GM18861 (cell line): ENCODE data around the gene ZC3H4.
"Not testable (repeated sequence)": the region's sequence is repeated elsewhere in the genome, so short reads cannot be mapped to it uniquely, and the experiment has no call there.

Source experiments
- ATAC-seq: cut with Tn5 transposase; IDR thresholded peaks from one replicate; pipeline ENCODE4 v1.9.1; 2021; ENCODE audit not compliant: unreplicated experiment

ZC3H4 gene

DNA sequence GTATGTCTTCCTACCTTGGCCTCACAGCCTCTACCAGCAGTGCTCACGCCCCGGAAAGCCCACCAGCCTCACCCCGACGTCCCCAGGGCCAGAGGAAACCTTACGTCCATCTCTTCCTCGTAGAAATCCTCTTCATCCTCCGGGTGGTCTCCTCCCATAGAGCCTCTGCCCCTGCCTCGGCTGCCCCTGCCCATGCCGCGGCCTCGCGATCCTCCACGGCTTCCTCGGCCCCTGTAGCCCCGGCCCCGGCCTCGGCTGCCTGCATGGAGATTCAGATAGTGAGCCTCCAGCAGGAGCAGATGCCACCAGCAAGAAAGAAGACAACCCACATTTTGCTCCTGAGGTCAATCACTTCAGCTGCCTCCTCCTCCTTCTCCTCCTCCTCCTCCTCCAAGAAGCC, 27.3 kb downstream of the ZC3H4 start:
- no peak for ATAC-seq

DNA sequence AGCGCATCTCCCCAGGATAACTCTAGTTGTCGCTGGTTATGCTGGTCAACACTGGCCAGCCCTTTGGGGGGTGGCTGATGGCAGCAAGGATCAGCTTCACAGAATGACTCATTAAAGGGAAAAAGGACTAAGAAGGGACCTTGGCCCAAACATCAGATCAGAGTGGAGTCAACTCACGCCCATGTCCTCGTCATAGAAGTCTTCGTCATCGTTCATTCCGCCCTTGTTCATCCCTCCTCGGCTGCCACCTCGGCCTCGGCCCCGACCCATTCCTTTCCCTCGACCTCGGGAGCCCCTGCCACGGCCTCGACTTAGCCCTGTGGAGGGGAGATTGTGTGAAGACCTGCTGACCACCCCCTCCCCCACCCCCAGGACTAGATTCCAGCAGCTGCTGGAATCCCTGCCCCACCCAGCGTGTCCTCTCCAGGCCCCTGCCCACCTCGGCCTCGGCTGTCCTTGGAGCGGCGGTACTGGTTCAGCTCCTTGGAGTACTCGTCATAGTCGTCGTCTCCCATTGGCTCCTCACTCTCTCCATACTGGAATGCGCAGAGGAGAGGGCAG, 28.6 kb downstream of the ZC3H4 start:
- ATAC-seq, result no peak

DNA sequence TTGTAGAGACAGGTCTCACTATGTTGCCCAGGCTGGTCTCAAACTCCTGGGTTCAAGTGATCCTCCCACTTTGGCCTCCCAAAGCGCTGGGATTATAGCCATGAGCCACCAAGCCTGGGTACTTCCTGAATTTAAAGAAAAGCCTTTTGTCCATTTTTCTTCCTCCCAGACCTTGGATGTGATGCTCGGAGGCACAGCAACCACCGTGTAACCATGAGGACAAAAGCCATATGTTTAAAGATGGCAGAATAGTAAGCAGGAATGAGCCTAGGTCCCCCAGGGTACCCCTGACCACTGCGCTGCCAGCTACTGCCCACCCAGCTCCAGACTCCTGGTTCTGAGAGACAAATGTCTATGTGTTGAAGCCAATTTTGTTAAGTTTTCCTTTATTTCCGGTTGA, 31.1 kb downstream of the ZC3H4 start:
- no peak for ATAC-seq

DNA sequence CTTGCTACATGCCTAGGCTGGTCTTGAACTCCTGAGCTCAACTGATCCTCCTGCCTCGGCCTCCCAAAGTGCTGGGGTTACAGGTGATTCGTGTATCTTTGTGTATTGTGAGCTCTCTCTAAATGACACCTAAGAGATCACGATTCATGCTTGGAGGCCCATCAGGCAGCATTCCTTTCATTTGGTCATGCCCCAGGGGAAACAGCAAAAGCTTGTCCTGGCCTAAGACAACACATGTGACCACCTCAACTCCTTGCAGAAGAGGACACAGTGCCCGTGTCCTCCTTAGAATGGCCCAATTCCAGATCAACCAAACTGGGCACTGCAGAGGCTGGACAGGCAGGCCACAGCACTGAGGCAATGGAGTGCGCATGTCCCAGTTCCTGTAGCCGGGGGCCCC, 32.5 kb downstream of the ZC3H4 start:
- ATAC-seq, result no peak

DNA sequence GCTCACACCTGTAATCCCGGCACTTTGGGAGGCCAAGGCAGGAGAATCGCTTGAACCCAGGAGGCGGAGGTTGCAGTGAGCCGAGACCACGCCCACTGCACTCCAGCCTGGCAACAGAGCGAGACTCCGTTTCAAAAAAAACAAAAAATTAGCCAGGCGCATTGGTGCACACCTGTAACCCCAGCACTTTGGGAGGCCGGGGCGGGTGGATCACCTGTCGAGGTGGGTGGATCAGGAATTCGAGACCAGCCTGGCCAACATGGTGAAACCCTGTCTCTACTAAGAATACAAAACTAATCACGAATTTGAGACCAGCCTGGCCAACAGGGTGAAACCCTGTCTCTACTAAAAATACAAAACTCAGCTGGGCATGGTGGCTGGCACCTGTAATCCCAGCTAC, 35.2 kb downstream of the ZC3H4 start:
- not testable (repeated sequence) for ATAC-seq

DNA sequence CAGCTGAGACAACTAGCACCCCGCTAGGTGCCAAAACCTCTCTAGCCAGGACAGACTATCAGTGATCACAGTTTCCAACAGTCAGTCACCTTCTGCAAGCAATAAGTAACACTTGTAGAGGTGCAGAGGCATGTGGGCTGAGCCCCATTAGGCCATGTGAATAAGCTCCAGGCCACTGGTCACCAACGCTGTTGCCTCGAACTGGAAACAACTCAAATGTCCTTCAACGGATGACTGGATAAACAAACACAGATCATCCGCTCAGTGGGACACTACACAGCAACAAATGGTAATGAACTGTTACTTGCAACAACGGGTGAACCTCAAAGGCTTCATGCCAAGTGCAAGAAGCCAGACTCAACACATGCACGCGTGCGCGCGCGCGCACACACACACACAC, 37.6 kb downstream of the ZC3H4 start:
- ATAC-seq, result no peak

DNA sequence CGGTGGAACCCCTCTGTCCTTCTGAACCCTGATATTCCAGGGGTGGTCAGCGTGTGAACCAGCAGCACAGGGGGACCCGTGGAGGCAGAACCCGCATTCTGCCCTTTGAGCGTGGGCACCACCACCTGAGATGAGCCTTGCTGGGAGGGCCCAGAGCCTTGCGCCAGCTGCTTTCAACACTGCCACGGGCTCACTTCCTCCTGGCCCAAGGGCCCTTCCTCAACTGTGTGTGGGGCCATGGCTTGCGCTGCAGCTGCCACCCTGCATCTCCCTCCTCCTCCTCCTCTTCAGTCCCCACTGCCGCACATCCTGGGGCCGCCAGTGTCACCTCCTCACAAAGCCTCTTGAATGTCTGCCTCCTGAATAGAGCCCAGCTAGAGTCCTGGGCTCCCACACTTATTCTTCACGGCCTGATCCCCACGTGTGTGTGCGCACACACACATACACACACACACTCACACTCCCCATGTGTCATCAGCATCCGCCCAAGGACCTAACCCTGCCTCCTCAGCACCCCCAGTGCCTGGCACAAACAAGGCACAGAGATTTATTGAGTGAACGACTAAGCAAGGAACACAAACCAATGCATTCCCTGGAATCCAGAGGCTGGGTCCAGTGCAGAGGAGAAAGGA, 38.3 kb downstream of the ZC3H4 start:
- ATAC-seq, result no peak

DNA sequence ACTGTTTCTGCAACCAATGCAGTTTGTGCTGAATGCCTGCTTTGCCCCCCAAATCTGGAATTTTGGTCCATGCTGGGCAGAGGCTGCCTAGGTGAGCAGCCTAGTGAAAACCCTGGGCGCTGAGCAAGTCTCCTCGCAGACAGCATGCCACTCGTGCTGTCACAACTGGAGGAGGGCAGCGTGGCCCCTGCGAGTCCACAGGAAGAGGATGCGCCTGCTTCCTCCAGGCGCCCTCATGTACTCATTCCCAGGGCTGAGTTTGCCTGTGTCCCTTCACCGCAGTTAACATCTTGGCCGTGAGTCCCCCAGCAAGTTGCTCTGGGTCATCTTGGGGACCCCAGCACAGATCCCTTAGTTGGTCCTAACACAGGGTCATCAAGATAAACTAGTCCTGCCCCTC, 39.0 kb downstream of the ZC3H4 start:
- no peak for ATAC-seq

DNA sequence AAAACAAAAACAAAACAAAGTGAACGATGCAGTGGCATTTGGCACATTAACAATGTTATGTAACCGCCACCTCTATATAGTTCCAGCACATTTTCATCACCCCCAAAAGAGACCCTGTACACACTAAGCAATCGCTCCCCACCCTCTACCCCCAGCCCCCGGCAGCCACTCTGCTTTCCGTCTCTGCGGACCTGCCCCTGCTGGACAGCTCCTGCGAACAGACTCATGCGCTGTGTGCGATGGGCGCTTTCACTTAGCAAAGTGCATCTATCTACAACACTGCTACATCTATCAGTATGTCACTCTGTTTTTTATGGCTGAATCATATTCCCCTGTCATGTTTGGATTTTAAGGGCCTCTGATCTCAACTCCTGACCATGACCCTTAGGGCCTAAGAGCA, 40.0 kb downstream of the ZC3H4 start:
- no peak for ATAC-seq

DNA sequence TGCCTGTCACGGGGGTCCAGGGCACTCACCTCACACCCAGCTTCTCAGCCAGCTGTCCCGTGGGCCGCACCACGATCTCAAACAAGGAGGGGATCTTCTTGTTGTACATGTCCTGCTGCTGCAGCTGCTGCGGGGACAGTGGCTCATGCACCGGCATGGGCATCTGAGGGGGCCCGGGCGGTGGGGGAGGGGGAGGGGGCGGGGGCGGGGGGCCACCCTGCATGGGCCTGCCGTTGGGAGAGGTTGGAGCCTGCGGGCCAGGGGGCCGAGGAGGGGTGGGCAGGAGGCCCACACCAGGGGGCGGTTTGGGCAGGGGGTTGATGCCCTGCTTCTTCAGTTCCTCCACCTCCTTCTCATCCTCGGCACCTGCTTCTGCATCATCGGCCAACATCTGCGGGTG, 41.3 kb downstream of the ZC3H4 start:
- ATAC-seq, result no peak

DNA sequence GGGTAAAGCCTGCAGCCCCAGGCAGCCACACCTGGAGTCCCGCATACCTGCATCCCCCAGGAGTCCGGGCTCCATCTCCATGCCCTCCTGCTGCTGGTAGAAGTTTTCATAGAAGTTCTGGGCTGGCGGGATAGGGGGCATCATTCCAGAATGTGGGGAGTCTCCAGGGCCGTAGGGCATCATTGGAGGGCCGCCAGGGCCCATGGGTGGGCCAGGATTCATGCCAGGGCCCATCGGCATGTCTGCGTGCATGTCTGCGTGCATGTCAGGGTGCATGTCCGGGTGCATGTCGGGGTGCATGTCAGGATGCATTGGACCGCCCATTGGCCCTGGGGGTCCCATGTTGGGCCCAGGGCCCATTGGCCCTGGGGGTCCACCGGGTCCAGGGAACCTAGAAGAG, 41.8 kb downstream of the ZC3H4 start:
- no peak for ATAC-seq

DNA sequence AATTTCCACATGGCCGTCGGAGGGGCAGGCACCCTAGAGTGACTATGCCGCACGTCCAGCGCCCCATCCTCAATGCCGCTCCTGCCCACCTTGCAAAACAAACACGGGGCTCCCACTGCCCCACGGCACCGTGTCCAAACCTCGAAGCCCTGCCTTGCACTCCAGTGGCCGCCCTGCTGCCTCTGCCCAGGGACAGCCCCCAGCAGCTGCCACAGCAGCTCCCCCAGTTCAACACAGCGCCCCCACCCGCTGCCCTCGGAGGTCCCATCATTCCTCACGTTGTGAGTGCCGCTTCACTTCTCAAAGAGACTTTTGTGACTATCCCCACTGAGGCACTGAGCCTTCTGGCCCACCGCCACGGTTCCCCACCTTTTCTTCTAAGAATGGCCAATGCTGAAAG, 42.8 kb downstream of the ZC3H4 start:
- no peak for ATAC-seq

DNA sequence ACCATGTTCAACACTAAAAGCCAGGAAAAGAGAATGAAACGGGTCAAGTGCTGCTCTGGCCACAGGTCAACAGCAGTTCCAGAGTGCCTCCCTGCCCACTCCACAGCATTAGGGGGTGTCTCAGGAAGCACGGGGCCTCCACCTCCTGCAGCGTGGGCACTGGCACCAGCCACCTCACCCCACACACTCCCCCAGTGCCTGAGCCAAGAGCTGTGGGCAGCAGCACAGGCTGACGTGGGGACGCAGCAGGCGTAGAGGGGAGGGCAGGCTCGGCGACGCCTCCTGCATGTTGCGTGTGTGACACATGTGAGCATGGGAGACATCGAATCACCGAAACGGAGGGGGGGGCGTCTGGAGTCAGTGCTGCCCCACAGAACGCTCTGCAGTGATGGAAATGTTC, 43.8 kb downstream of the ZC3H4 start:
- ATAC-seq, result no peak

DNA sequence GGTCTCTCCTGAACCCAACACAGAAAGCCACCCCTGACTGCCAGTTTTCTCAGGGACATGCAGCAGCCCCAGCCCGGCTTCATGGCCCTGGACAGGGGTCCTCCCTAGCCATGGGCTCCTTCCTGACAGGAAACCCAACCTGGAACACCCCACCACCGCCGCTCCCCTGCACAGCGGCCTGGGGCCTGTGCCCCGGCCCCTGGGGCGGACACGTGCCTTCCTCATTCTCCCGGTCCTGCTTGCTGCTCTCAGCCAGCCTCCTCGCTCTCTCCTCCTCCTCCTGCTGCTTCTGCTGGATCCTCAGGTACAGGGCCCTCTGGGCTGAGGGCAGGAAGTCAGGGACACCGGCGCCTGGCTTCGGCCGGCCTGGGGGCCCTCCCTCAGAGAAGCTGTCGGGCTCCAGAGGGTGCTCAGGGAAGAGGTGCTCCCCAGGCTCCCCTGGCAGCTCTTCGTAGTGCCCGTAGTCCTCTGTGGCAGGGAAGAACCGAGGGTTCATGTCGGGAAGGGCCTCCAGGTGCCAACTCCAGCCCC, 44.6 kb downstream of the ZC3H4 start:
- no peak for ATAC-seq

DNA sequence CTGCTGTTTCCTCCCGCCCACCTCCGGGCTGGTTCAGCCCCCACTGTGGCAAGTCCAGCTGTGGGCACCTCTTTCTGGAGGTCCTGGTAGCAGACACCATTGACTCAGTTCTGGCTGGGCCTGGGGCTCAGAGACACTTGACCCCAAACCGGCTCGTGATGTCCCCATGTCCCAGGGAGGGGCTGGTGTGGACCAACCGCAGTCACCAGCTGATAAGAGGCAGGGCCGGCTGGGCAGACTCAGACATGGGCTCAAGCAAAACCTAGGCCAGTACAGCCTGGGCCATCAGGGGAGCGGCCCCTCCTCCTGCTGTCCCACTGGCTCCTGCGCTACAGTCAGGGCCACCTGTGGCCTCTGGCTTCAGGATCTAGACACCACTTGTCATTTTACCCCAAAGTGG, 45.3 kb downstream of the ZC3H4 start:
- no peak for ATAC-seq

DNA sequence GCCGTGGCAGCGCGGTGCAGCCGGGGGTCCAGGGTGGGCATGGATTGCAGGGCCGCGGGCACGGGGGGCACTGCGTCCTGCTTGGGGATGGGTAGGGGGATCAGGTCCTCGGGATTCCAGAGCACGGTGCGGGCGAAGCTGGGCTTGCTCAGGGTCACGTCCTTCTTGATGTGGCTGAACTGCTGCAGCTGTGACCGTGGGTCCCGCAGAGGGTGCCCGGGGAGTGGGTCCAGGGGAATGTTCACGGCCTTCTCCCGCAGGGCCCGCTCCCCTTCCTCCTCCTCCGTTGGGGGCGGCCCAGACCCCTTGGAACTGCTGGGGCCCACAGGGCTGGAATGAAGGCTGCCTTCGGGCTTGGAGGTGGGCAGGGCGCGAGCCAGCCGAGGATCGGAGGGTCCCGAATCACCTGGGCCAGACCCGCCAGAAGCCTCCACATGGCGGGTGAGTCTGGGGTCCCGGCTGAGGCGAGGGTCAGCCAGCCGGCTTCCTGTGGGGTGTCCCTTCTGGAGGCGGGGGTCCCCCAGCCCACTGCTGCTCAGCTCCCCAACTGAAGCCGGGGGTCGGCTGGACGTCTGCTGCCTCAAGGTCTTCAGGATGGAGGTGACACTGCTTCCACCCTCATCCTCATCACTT, 46.2 kb downstream of the ZC3H4 start:
- no peak for ATAC-seq

DNA sequence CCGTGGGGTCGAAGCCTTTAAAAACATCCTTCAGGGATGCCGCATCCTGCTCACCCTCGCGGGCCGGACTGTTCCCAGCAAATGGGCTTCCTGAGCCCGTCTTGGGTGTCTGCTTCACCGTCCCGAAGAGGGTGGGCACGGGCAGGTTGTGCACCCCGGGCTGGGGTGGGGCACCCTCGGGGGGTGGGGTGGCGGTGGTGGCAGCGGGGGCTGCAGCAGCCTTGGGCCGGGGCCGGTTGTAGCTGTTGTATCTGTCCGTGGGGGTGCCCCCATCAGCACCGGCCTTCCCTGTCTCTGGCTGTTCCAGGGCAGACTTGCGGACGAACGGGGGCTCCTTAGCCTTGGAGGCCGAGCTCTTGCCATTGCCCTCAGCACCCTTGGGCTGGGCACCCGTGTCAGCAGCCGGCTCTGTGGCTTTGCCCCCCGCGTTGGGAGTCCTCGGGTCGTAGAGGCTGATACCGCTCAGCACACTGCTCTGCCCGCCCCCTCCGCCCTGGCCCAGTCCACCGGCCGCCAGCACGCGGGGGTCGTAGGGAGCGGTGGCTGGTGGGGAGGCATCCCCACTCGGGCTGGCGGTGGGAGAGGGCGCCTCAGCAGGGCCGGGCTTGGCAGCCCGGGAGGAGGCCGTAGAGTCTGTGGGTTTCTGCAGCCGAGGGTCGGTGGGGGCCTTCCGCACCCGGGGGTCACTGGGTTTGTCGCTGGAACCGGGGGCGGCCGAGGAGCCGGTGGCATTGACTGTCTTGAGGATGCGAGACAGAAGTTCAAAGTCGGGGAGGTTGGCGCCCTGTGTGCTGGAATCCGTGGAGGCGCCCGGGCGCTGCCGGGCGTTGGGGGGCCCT, 47.0 kb downstream of the ZC3H4 start:
- ATAC-seq, result no peak

DNA sequence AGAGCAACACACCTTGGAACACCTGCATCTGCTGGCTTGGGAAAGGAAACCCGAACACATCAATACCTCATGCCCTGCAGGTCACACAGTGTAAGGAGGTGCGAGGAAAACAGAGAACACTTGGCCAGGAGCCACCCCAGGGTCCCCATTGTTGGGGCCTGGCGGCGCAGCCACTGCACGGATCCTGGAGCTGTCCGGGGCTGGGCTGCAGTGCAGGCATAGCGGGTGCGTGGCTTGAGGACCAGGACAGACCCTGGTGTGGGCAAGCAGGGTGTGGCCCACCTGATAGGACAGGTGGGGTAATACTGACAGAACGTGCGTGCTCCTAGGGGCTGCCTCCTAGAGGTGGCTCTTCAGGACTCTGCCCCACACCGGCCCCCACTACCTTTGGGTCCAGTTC, 48.3 kb downstream of the ZC3H4 start:
- ATAC-seq, result no peak

DNA sequence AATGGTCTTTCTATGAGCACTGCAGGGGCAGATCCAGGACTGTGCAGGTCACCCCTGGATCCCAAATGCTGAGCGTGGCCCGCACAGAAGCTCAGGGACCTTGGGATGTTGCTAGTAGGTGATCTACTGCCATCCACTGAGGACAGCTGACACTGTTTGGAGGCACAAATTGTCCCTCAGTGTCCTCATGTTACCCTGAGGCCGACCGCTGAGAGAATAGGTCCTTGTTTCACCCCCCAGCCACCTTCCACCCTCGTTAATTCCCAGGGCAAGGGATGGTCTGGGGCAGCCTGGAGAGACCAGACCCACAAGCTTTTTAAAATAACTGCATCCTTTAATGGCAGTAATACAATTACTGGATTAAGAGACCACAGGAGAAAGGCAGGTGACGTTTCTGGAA, 49.7 kb downstream of the ZC3H4 start:
- no peak for ATAC-seq

DNA sequence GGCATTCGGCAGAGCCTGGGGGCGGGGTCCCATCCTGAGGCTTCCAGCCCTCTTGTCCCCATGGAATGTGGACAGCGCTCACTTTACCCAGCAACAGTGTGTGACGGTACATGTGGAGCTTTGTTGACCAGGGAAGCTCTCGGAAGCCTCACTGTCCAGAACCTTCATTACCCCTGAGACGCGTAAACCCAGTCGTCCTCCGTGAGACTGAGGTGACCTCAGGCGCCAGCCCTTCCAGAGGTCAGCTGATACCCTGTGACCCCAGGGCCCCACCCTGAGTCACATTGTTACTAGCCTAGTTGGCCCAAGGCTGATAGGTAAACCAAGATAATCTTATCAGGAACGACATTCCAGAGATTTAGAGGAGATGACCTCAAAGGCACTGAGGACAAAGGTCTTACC, 55.0 kb downstream of the ZC3H4 start:
- ATAC-seq, result no peak

DNA sequence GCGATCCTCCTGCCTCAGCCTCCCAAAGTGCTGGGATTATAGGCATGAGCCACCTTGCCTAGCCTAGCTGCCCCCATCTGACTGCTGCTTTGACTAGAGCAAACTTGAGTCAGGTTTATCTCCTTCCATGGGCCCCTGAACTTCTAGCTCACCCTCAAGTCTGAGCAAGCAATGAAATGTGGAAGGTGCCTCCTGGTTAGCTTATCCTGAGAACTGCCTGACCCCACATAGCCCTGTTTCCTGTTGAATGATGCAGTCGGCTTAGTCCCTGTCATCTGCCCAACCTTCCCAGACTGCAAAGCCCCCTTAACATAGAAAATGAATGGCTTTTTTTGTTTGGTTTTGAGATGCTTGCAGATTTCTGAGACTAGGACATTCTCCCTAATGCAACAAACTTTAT, 56.2 kb downstream of the ZC3H4 start:
- no peak for ATAC-seq

DNA sequence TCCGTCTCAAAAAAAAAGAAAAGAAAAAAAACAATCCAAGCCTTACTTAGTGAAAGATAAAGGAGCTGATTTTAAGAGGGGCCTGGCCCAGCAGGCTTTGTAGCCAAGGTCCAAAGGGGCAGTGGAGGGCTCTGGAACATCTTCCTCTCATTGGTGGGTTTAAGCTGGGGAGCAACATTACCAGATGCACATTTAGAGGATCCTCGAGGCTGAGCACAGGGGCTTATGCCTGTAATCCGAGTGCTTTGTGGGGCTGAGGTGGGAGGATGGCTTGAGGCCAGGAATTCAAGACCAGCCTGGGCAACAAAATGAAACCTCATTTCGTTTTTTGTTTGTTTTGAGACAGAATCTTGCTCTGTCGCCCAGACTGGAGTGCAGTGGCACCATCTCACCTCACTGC, 57.2 kb downstream of the ZC3H4 start:
- ATAC-seq, result no peak
